MCF 10A (cell line): ENCODE measurements around the gene ANK2. TPM values are rescaled to one million over a fixed set of nuclear protein-coding genes. Genes with fewer than 3 reads are reported as not detected.

ENCODE experiments used
- BruUV-seq: library from RNA; stranded (reverse); fragments of 400-500 nt; replicated peaks from 2 replicates; lab custom pipeline; 2021; lab: Mats Ljungman, UMichigan
- CTCF ChIA-PET: fragments of 300-600 bp; sonication (Branson Sonifier 250); formaldehyde crosslinking; extraction: SDS; loops from one replicate; lab custom pipeline; 2021; ENCODE audit warnings: antibody characterized with exemption, inconsistent platforms; lab: Yijun Ruan, JAX
- POLR2A ChIA-PET: fragments of 300-600, 350-650 bp; sonication (Branson Sonifier 250); formaldehyde crosslinking; extraction: SDS; loops from one replicate; lab custom pipeline; 2020; ENCODE audit warnings: antibody characterized with exemption, inconsistent platforms; lab: Yijun Ruan, JAX
- DNase-seq: peaks from one replicate; pipeline ENCODE4 v3.0.0-alpha.2; 2018; ENCODE audit not compliant: unreplicated experiment
- H3K27ac Mint-ChIP-seq: one replicate; pipeline ENCODE4 v1.8.0; 2022; ENCODE audit warnings: mild to moderate bottlenecking, low read depth, mixed read lengths; ENCODE audit not compliant: unreplicated experiment
- H3K27me3 Mint-ChIP-seq: one replicate; pipeline ENCODE4 v1.8.0; 2022; ENCODE audit warnings: mixed read lengths; ENCODE audit not compliant: insufficient read depth, unreplicated experiment
- H3K36me3 Mint-ChIP-seq: one replicate; pipeline ENCODE4 v1.8.0; 2022; ENCODE audit warnings: mild to moderate bottlenecking, moderate library complexity, mixed read lengths; ENCODE audit not compliant: insufficient read depth, unreplicated experiment
- H3K4me1 Mint-ChIP-seq: one replicate; pipeline ENCODE4 v1.8.0; 2022; ENCODE audit warnings: mixed read lengths; ENCODE audit not compliant: insufficient read depth, unreplicated experiment
- H3K4me3 Mint-ChIP-seq: one replicate; pipeline ENCODE4 v1.8.0; 2022; ENCODE audit warnings: mild to moderate bottlenecking, moderate library complexity, mixed read lengths; ENCODE audit not compliant: unreplicated experiment
- H3K9me3 Mint-ChIP-seq: one replicate; pipeline ENCODE4 v1.8.0; 2022; ENCODE audit warnings: mixed read lengths; ENCODE audit not compliant: unreplicated experiment
- intact Hi-C: fragments of 100-400 bp; cut with micrococcal nuclease; formaldehyde crosslinking; loops from 2 replicates; pipeline ENCODE4 v1.14.1; 2022
- total RNA-seq: library from RNA; stranded (reverse); gene quantifications from 2 replicates; pipeline ENCODE4 v1.2.3, GENCODE V29; 2022
- TF ChIP-seq, protein P1 (sequence below): fragments of 200-600 bp; IDR thresholded peaks from one replicate; pipeline ENCODE4 v1.8.0; 2022; ENCODE audit warnings: antibody characterized with exemption, mild to moderate bottlenecking; ENCODE audit not compliant: unreplicated experiment

The ANK2 gene
- total RNA-seq, 1 experiment from 2014 or later: 37.4 TPM

DNA sequence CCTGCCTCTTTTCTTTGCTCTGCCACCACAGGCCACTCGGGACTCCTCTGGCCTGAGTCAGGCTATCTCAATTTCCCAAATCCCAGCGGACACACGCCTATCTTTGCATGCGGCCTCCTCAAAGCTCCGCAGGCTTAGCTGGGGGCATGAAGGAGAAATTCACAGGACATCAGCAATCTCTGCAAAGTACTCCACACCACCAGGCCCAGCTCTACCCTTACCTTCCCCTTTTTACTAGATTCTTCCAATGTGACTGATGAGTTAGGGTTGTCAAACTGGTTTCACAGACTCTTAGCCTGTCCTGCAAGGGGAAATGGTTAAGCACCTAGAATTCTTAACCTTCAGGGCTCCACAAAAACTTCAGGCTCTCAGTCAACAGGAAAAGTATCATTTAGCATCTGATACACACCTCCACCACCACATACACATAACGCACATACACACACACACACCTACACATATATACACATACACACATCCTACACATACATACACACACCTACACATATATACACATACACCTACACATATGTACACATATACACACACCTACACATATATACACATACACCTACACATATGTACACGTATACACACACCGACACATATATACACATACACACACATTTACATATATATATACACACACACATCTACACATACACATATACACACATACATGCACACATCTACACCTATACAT is 349.1 kb downstream of the ANK2 start:
- H3K9me3 Mint-ChIP-seq: no peaks in the 10 kb centered on the region
- CTCF ChIA-PET: interaction anchor here (0.6 kb wide), 1 partner anchor 96 kb away, joined by 3 read pairs; no protein-coding TSS in a partner anchor
- intact Hi-C loops: loop anchor here (10.0 kb wide), 2 partner anchors 556 to 1296 kb away; no protein-coding TSS in a partner anchor
- H3K4me1 Mint-ChIP-seq: no peaks in the 10 kb centered on the region
- H3K27me3 Mint-ChIP-seq: no peaks in the 10 kb centered on the region
- POLR2A ChIA-PET: interaction anchor here (1.9 kb wide), 1 partner anchor 12 kb away, joined by 4 read pairs; no protein-coding TSS in a partner anchor
- TF ChIP-seq, protein P1, sequence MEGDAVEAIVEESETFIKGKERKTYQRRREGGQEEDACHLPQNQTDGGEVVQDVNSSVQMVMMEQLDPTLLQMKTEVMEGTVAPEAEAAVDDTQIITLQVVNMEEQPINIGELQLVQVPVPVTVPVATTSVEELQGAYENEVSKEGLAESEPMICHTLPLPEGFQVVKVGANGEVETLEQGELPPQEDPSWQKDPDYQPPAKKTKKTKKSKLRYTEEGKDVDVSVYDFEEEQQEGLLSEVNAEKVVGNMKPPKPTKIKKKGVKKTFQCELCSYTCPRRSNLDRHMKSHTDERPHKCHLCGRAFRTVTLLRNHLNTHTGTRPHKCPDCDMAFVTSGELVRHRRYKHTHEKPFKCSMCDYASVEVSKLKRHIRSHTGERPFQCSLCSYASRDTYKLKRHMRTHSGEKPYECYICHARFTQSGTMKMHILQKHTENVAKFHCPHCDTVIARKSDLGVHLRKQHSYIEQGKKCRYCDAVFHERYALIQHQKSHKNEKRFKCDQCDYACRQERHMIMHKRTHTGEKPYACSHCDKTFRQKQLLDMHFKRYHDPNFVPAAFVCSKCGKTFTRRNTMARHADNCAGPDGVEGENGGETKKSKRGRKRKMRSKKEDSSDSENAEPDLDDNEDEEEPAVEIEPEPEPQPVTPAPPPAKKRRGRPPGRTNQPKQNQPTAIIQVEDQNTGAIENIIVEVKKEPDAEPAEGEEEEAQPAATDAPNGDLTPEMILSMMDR: no peak
- no TSS peak for BruUV-seq
- no peak overlapping the region for H3K27ac Mint-ChIP-seq
- H3K36me3 Mint-ChIP-seq: no peaks in the 10 kb centered on the region
- no peak overlapping the region for H3K4me3 Mint-ChIP-seq
- no peak for DNase-seq

DNA sequence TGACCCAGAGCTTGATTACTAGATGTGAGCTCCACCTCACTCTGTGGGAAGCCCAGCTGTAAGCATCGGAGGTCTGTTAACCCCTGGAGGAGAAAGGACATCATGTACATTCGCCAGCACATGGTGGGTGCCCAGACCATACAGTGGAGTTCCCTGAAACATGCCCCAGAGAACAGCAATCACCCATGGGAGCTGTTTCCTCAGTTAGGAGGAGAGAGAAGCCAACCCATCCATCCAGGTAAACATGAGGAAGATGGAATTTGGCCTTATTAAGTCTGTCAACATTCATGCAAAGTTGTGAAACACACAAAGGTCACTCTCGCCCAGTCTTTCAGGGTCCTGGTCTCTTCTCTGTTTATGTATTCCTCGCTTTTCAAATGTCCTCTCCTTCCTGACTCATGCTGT is 354.7 kb downstream of the ANK2 start:
- Mint-ChIP-seq H3K4me3 (no peak overlapping the region), H3K27ac (no peak overlapping the region), H3K36me3 (no peaks in the 10 kb centered on the region), H3K4me1 (no peaks in the 10 kb centered on the region), H3K27me3 (no peaks in the 10 kb centered on the region), H3K9me3 (no peaks in the 10 kb centered on the region)
- CTCF ChIA-PET: interaction anchor here (1.0 kb wide), 1 partner anchor 9 kb away, joined by 4 read pairs; no protein-coding TSS in a partner anchor
- TF ChIP-seq, protein P1: no peak
- no TSS peak for BruUV-seq
- POLR2A ChIA-PET: interaction anchor here (0.7 kb wide), 1 partner anchor 229 kb away, joined by 3 read pairs; no protein-coding TSS in a partner anchor
- intact Hi-C loops: no loop called here
- no peak for DNase-seq

DNA sequence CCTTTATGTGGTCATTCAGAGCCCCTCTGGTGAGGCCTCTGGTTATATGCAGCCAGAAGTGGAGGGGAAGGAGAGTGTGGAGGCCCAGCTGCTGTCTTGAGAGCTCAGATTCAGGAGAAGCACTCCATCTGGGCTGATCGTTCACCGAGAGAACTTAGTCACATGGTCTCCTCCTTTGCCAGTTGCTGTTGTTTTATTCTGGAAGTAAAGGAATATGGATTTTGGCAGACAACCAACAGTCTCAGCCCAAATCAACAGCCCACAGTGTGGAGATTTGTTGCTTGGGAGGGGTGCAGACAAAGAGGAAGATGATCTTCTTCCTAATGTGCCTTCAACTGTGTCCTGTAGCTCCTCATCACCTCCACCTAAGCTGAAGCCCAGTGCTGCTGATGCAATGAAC is 355.4 kb downstream of the ANK2 start:
- Mint-ChIP-seq H3K4me1 (no peaks in the 10 kb centered on the region), H3K9me3 (no peaks in the 10 kb centered on the region), H3K27me3 (no peaks in the 10 kb centered on the region), H3K4me3 (no peak overlapping the region), H3K27ac (no peak overlapping the region), H3K36me3 (no peaks in the 10 kb centered on the region)
- BruUV-seq: no TSS peak
- TF ChIP-seq, protein P1: no peak
- DNase-seq: no peak
- POLR2A ChIA-PET: interaction anchor here (0.7 kb wide), 1 partner anchor 229 kb away, joined by 3 read pairs; no protein-coding TSS in a partner anchor
- intact Hi-C loops: no loop called here
- CTCF ChIA-PET: interaction anchor here (0.6 to 1.0 kb wide), 2 partner anchors 10 to 114 kb away, joined by 3 to 4 read pairs; no protein-coding TSS in a partner anchor

DNA sequence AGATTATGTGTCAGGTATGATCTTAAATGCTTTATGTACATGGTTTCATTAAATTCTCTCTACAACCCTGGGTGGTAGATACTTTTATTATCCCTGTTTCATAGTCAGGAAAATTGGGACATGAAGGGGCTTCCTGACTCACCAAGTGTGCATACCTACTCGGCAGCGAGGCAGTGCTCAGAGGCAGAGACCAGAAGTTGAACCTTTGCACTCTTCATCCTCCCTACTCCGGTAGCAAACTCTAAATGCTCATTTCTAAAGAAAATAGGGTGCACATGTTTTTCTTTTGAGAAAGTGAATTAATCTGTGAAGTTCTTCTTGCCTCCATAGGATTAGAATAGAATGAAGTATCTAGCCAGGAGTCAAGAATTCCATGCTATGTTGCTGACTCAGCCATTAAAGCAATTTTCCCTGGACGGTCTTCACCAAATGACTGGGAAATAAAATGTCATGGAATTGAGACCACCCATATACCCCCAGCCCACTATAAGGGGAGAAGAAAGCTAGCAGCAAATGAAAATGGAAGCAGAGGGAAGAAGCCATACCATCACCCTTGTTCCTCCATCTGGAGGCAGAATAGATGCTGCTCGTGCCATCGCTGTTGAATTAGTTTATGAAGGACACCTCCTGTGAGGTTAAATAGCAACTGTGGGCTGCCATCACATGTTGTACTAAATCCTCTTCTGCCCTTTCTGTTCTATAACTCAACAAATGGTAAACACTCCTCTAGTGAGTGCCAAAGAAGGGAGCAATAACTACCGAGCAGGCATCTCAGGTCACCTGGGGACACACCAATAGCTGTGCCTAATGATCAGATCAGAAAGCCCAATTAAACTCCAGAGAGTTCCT is 356.6 kb downstream of the ANK2 start:
- BruUV-seq: no TSS peak
- Mint-ChIP-seq H3K27me3 (no peaks in the 10 kb centered on the region), H3K36me3 (no peaks in the 10 kb centered on the region), H3K9me3 (no peaks in the 10 kb centered on the region), H3K27ac (no peak overlapping the region), H3K4me1 (peaks cover under 1% of the 10 kb centered on the region), H3K4me3 (no peak overlapping the region)
- no peak for DNase-seq
- intact Hi-C loops: no loop called here
- ChIA-PET POLR2A (interaction anchor here (0.6 to 0.8 kb wide), 2 partner anchors 12 to 62 kb away, joined by 3 read pairs; no protein-coding TSS in a partner anchor), CTCF (no interaction called here)
- TF ChIP-seq, protein P1: no peak
